Common myeloid progenitor, CD34-positive (primary cell): ENCODE results near the gene ACLY.
"Not testable (repeated sequence)": the region's sequence is repeated elsewhere in the genome, so short reads cannot be mapped to it uniquely, and the experiment has no call there.

Experiments used
- CTCF ChIA-PET: fragments of 350-600 bp; sonication (Branson Sonifier 250); formaldehyde crosslinking; loops from one replicate; lab custom pipeline; 2021; ENCODE audit warnings: antibody characterized with exemption; lab: Charles Lee
- POLR2A ChIA-PET: fragments of 350-600 bp; sonication (Branson Sonifier 250); formaldehyde crosslinking; loops from one replicate; lab custom pipeline; 2021; ENCODE audit warnings: antibody characterized with exemption; lab: Charles Lee
- DNase-seq, 3 donors: peaks; one replicate each; pipeline versions ENCODE4 v3.0.0 to v3.0.0-alpha.2; 2013
- H3K27ac ChIP-seq, 2 experiments: 1 replicate in 1 of 2; 2 replicates in 1 of 2; pipeline ENCODE4 v1.7.0; 2013; ENCODE audit warnings: inconsistent platforms in 2 of 2, low read length in 2 of 2, mild to moderate bottlenecking in 2 of 2, low read depth in 1 of 2, moderate library complexity in 1 of 2; ENCODE audit not compliant: severe bottlenecking in 2 of 2, insufficient read depth in 1 of 2, poor library complexity in 1 of 2
- H3K27me3 ChIP-seq, 5 experiments: replicated peaks in 2 of 5; 1 replicate in 3 of 5; 2 replicates in 2 of 5; pipeline versions ENCODE4 v1.6.1 to v1.7.0; 2013; ENCODE audit warnings: low read length in 4 of 5, mild to moderate bottlenecking in 2 of 5, moderate library complexity in 2 of 5, inconsistent platforms in 1 of 5; ENCODE audit not compliant: insufficient read depth in 5 of 5, control insufficient read depth in 4 of 5
- H3K36me3 ChIP-seq, 4 experiments: 1 replicate in 2 of 4; 2 replicates in 2 of 4; pipeline versions ENCODE4 v1.6.1 to v1.7.0; 2013; ENCODE audit warnings: low read length in 3 of 4, control low read depth in 1 of 4, mild to moderate bottlenecking in 1 of 4; ENCODE audit not compliant: control insufficient read depth in 4 of 4, insufficient read depth in 4 of 4
- H3K4me1 ChIP-seq, 4 experiments: 1 replicate in 3 of 4; 2 replicates in 1 of 4; pipeline versions ENCODE4 v1.6.1 to v1.7.1; 2013; ENCODE audit warnings: low read length in 3 of 4, mild to moderate bottlenecking in 3 of 4, control low read depth in 1 of 4, inconsistent platforms in 1 of 4, moderate library complexity in 1 of 4; ENCODE audit not compliant: control insufficient read depth in 4 of 4, insufficient read depth in 4 of 4; ENCODE audit errors: control extremely low read depth in 1 of 4
- H3K4me3 ChIP-seq, 7 experiments: 1 replicate in 4 of 7; 2 replicates in 3 of 7; pipeline versions ENCODE4 v1.5.1 to v1.7.0; 2013; ENCODE audit warnings: mild to moderate bottlenecking in 7 of 7, low read length in 6 of 7, moderate library complexity in 6 of 7, inconsistent platforms in 2 of 7, low read depth in 2 of 7, control low read depth in 1 of 7; ENCODE audit not compliant: insufficient read depth in 4 of 7, control insufficient read depth in 1 of 7; ENCODE audit errors: extremely low read depth in 1 of 7
- H3K9me3 ChIP-seq, 5 experiments: 1 replicate in 4 of 5; 2 replicates in 1 of 5; pipeline versions ENCODE4 v1.6.1 to v1.7.1; 2013; ENCODE audit warnings: low read length in 4 of 5, mild to moderate bottlenecking in 2 of 5, inconsistent platforms in 1 of 5, low read depth in 1 of 5, moderate library complexity in 1 of 5; ENCODE audit not compliant: control insufficient read depth in 4 of 5, insufficient read depth in 2 of 5; ENCODE audit errors: control extremely low read depth in 1 of 5
- WGBS: methylation state at CpG from one replicate; pipeline ENCODE4 v1.1.5; 2013; ENCODE audit not compliant: insufficient coverage; 5-methylcytosine and 5-hydroxymethylcytosine counted together

Gene ACLY

GRCh38 chr17:41939693-41940090, 20.9 kb upstream of the ACLY start:
- no peaks in the 10 kb centered on the region for H3K4me1 ChIP-seq
- H3K27me3 ChIP-seq: no peaks in the 10 kb centered on the region
- ChIA-PET POLR2A (no interaction called here), CTCF (interaction anchor here (0.6 to 8.3 kb wide), 3 partner anchors 9 to 213 kb away, joined by 3 to 37 read pairs (median 4); partner anchors contain the start of gene ODAD4)
- whole genome bisulfite sequencing: 97% methylated on average over 2 of the region's 6 CpGs
- no peak overlapping the region for H3K27ac ChIP-seq
- H3K9me3 ChIP-seq: no peaks in the 10 kb centered on the region
- no peak overlapping the region for H3K4me3 ChIP-seq
- no peaks in the 10 kb centered on the region for H3K36me3 ChIP-seq
- DNase-seq: no peak

- Histone ChIP-seq H3K9me3 (no peaks in the 10 kb centered on the region), H3K4me1 (no peaks in the 10 kb centered on the region), H3K27me3 (no peaks in the 10 kb centered on the region), H3K4me3 (no peak overlapping the region), H3K36me3 (no peaks in the 10 kb centered on the region), H3K27ac (no peak overlapping the region)
- POLR2A ChIA-PET: interaction anchor here (0.7 kb wide), 1 partner anchor 10 kb away, joined by 3 read pairs; no protein-coding TSS in a partner anchor
- 97% methylated on average over 2 of the region's 4 CpGs for WGBS
- CTCF ChIA-PET: interaction anchor here (0.6 to 8.3 kb wide), 3 partner anchors 9 to 213 kb away, joined by 3 to 37 read pairs (median 4); partner anchors contain the start of gene ODAD4
- no peak for DNase-seq
Measured at GRCh38 chr17:41939044-41939692, 20.4 kb upstream of the ACLY start.

- H3K9me3 ChIP-seq: no peaks in the 10 kb centered on the region
- no peaks in the 10 kb centered on the region for H3K36me3 ChIP-seq
- peaks cover 0 to 6% (median 1%) of the 10 kb centered on the region in 4 experiments for H3K4me1 ChIP-seq
- 89% methylated on average over 17 of the region's 19 CpGs for WGBS
- ChIA-PET POLR2A (interaction anchor here (0.7 kb wide), 1 partner anchor 11 kb away, joined by 3 read pairs; no protein-coding TSS in a partner anchor), CTCF (interaction anchor here (1.4 to 8.3 kb wide), 2 partner anchors 8 to 25 kb away, joined by 4 to 37 read pairs; partner anchors contain the start of gene ODAD4)
- no peak overlapping the region for H3K27ac ChIP-seq
- no peak overlapping the region for H3K4me3 ChIP-seq
- peak; percentile 50 to 85 (median 66) for DNase-seq
- no peaks in the 10 kb centered on the region for H3K27me3 ChIP-seq
Measured at GRCh38 chr17:41937970-41938954, 19.5 kb upstream of the ACLY start.

- 99% methylated on average over 6 of the region's 6 CpGs for WGBS
- POLR2A ChIA-PET: interaction anchor here (0.6 kb wide), 1 partner anchor 243 kb away, joined by 3 read pairs; no protein-coding TSS in a partner anchor
- no peak overlapping the region for H3K4me3 ChIP-seq
- no peak for DNase-seq
- H3K27ac ChIP-seq: no peak overlapping the region
- H3K27me3 ChIP-seq: no peaks in the 10 kb centered on the region
- H3K9me3 ChIP-seq: no peaks in the 10 kb centered on the region
- H3K4me1 ChIP-seq: peaks cover 0 to 21% (median 15%) of the 10 kb centered on the region in 4 experiments
- H3K36me3 ChIP-seq: no peaks in the 10 kb centered on the region
- CTCF ChIA-PET: interaction anchor here (0.8 to 8.3 kb wide), 3 partner anchors 14 to 28 kb away, joined by 3 to 37 read pairs (median 3); no protein-coding TSS in a partner anchor
Measured at GRCh38 chr17:41935641-41936040, 16.9 kb upstream of the ACLY start.

- Histone ChIP-seq H3K4me1 (peaks cover 5 to 37% (median 22%) of the 10 kb centered on the region in 4 experiments), H3K27ac (no peak overlapping the region), H3K36me3 (no peaks in the 10 kb centered on the region), H3K27me3 (no peaks in the 10 kb centered on the region), H3K4me3 (peak overlapping the region in 1 of 7 experiments; percentile 11), H3K9me3 (no peaks in the 10 kb centered on the region)
- ChIA-PET CTCF (interaction anchor here (0.6 to 1.4 kb wide), 5 partner anchors 13 to 1688 kb away, joined by 3 to 4 read pairs (median 3); no protein-coding TSS in a partner anchor), POLR2A (interaction anchor here (0.5 kb wide), 1 partner anchor 92 kb away, joined by 3 read pairs; no protein-coding TSS in a partner anchor)
- peak in 2 of 3 donors; percentile 55 for DNase-seq
- WGBS: 0% methylated on average over 1 of the region's 2 CpGs
Measured at GRCh38 chr17:41932816-41933389, 14.2 kb upstream of the ACLY start.

- H3K9me3 ChIP-seq, H3K36me3 ChIP-seq, DNase-seq, CTCF ChIA-PET, H3K4me3 ChIP-seq, H3K27me3 ChIP-seq, H3K27ac ChIP-seq: not testable (repeated sequence)
- no CpG with 5 or more reads among the region's 4 CpGs for WGBS
- peaks cover 5 to 37% (median 22%) of the 10 kb centered on the region in 4 experiments for H3K4me1 ChIP-seq
- POLR2A ChIA-PET: interaction anchor here (1.2 kb wide), 1 partner anchor 13 kb away, joined by 3 read pairs; no protein-coding TSS in a partner anchor
Measured at GRCh38 chr17:41931715-41932114, 13.0 kb upstream of the ACLY start.
